Gastrocnemius medialis (tissue), 4 donors: ENCODE results near the gene KLF7.

Experiments used
- POLR2A ChIP-seq, 2 donors: fragments of 450-650 bp; IDR thresholded peaks; one replicate each; pipeline ENCODE4 v1.6.1; 2017; ENCODE audit warnings: antibody characterized with exemption in 2 of 2, mild to moderate bottlenecking in 2 of 2, moderate library complexity in 2 of 2
- TF ChIP-seq, protein P1 (sequence below), 5 experiments: fragments of 450-650 bp in 3 of 5; fragments of 200-600 bp in 2 of 5; sonication (generic) in 2 of 5; IDR thresholded peaks in 4 of 5; conservative IDR thresholded peaks in 1 of 5; 1 replicate in 4 of 5; 2 replicates in 1 of 5; pipeline ENCODE4 v1.5.1; 2016 to 2019; ENCODE audit warnings: antibody characterized with exemption in 5 of 5, mild to moderate bottlenecking in 3 of 5, moderate library complexity in 3 of 5

DNA sequence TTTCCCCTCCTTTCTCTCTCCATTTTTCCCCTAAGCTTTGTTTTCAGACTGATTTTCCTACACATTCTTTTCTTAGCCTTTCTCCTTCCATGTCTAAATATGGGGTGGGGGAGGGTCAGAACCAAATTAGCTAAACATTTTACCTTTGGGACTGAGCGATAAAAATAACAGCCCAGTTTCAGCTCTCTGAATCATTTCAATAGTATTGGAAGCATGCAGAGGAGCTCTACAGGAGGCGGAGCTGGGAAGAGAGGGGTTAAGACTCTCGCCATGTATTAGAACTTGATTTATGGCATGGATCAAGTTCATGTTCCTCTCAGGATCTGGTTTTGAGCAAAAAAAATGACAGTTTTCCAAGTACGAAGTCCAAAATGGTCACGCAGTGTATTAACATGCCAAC lies 117.3 kb downstream of the KLF7 start:
- no peak for TF ChIP-seq POLR2A (IDR thresholded peaks at IDR 0.05)
- TF ChIP-seq, protein P1, sequence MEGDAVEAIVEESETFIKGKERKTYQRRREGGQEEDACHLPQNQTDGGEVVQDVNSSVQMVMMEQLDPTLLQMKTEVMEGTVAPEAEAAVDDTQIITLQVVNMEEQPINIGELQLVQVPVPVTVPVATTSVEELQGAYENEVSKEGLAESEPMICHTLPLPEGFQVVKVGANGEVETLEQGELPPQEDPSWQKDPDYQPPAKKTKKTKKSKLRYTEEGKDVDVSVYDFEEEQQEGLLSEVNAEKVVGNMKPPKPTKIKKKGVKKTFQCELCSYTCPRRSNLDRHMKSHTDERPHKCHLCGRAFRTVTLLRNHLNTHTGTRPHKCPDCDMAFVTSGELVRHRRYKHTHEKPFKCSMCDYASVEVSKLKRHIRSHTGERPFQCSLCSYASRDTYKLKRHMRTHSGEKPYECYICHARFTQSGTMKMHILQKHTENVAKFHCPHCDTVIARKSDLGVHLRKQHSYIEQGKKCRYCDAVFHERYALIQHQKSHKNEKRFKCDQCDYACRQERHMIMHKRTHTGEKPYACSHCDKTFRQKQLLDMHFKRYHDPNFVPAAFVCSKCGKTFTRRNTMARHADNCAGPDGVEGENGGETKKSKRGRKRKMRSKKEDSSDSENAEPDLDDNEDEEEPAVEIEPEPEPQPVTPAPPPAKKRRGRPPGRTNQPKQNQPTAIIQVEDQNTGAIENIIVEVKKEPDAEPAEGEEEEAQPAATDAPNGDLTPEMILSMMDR (IDR thresholded peaks at IDR 0.05 in 4 of 5, conservative IDR thresholded peaks at IDR 0.05 in 1 of 5) = no peak
